Testis (tissue), 2 donors: ENCODE measurements around the gene DDB1.

Source experiments
- CTCF ChIP-seq, 3 experiments: fragments of 450-650 bp in 2 of 3; fragments of 200-600 bp in 1 of 3; sonication (generic) in 1 of 3; IDR thresholded peaks; one replicate each; pipeline ENCODE4 v1.5.1; 2016 to 2019; ENCODE audit warnings: antibody characterized with exemption in 3 of 3, mild to moderate bottlenecking in 2 of 3, moderate library complexity in 1 of 3
- POLR2A ChIP-seq: fragments of 450-650 bp; IDR thresholded peaks from one replicate; pipeline ENCODE4 v1.6.1; 2017; ENCODE audit warnings: antibody characterized with exemption, mild to moderate bottlenecking, moderate library complexity

GRCh38 chr11:61283613-61284012 is 49.3 kb downstream of the DDB1 start:
- TF ChIP-seq CTCF (IDR thresholded peaks at IDR 0.05) (no peak), POLR2A (no peak)
